Suprapubic skin (tissue), 4 donors: ENCODE measurements around the gene TACC3. TPM values are rescaled to one million over a fixed set of nuclear protein-coding genes. Genes with fewer than 3 reads are reported as not detected.

ENCODE experiments used
- DNase-seq, 2 donors: peaks; one replicate each; pipeline ENCODE4 v3.0.0-alpha.2; 2019; ENCODE audit warnings: low spot score in 2 of 2
- H3K27ac ChIP-seq: fragments of 200-600 bp; sonication (generic); one replicate; pipeline ENCODE4 v1.5.1; 2019
- H3K27me3 ChIP-seq: fragments of 200-600 bp; sonication (generic); one replicate; pipeline ENCODE4 v1.5.1; 2019
- H3K36me3 ChIP-seq: fragments of 200-600 bp; sonication (generic); one replicate; pipeline ENCODE4 v1.5.1; 2019
- H3K4me1 ChIP-seq: fragments of 200-600 bp; sonication (generic); one replicate; pipeline ENCODE4 v1.5.1; 2019
- H3K4me3 ChIP-seq: fragments of 200-600 bp; sonication (generic); one replicate; pipeline ENCODE4 v1.5.1; 2019; ENCODE audit warnings: mild to moderate bottlenecking
- H3K9me3 ChIP-seq: fragments of 200-600 bp; sonication (generic); one replicate; pipeline ENCODE4 v1.5.1; 2019
- EP300 ChIP-seq: sonication (generic); formaldehyde crosslinking; IDR thresholded peaks from one replicate; pipeline ENCODE4 v1.6.1; 2017; ENCODE audit warnings: antibody characterized with exemption
- POLR2A ChIP-seq, 2 donors: fragments of 450-650 bp; IDR thresholded peaks; one replicate each; pipeline ENCODE4 v1.6.1; 2017; ENCODE audit warnings: antibody characterized with exemption in 2 of 2, mild to moderate bottlenecking in 2 of 2, moderate library complexity in 2 of 2
- POLR2AphosphoS5 ChIP-seq, 3 donors: sonication (generic); formaldehyde crosslinking; IDR thresholded peaks; one replicate each; pipeline ENCODE4 v1.6.1; 2017; ENCODE audit warnings: antibody characterized with exemption in 3 of 3
- WGBS: methylation state at CpG from one replicate; pipeline ENCODE4 v1.1.5; 2018; 5-methylcytosine and 5-hydroxymethylcytosine counted together
- total RNA-seq, 4 donors: library from RNA; depleted of rRNA; stranded (reverse); fragments of >200 nt; gene quantifications; one replicate each; pipeline ENCODE4 v1.1.0, GENCODE V29; 2016
- TF ChIP-seq, protein P1 (sequence below), 2 donors: fragments of 200-600 bp in 1 of 2; fragments of 450-650 bp in 1 of 2; sonication (generic) in 1 of 2; IDR thresholded peaks; one replicate each; pipeline ENCODE4 v1.5.1; 2016 to 2019; ENCODE audit warnings: antibody characterized with exemption in 2 of 2, mild to moderate bottlenecking in 1 of 2, moderate library complexity in 1 of 2

Gene TACC3
- total RNA-seq, 4 donors from 2014 or later: 7.2 to 11.7 (median 8.8) TPM

DNA sequence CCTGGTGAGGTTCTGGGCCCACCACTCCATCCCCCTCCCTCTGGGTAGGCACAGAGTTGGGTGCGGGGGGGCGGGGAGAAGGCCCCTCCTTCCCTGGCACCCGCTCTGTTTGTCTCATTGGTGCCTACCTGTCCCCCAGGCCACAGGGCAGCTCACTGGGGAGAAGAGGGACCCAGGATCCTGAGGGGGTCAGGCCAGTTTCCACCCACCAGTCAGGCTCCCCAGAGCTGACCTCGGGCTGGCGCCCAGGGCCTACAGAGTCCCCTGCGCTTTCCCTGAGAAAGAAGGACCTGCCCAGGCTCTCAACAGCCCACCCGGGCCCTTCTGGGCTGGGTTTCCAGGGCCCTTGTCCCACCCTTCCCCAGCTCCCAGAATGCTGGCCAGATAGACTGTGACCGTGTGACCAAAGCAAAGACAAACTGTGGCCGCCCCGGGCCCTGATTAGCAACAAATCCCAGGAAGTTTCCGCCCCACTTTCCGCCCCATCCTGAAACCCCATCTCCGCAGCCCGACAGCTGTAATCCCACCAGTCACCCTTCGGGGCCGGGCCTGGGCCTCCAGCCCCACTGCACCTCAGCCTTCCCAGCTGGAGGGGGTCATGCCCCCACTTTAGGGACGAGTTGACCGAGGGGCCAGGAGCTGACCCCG, 38.0 kb downstream of the TACC3 start:
- H3K4me3 ChIP-seq: no peak overlapping the region
- H3K27me3 ChIP-seq: no peaks in the 10 kb centered on the region
- WGBS: 70% methylated on average over 2 of the region's 19 CpGs
- peaks cover 75% of the 10 kb centered on the region for H3K4me1 ChIP-seq
- no peak overlapping the region for H3K27ac ChIP-seq
- no peaks in the 10 kb centered on the region for H3K36me3 ChIP-seq
- H3K9me3 ChIP-seq: no peaks in the 10 kb centered on the region
- DNase-seq: no peak
- TF ChIP-seq, protein P1, sequence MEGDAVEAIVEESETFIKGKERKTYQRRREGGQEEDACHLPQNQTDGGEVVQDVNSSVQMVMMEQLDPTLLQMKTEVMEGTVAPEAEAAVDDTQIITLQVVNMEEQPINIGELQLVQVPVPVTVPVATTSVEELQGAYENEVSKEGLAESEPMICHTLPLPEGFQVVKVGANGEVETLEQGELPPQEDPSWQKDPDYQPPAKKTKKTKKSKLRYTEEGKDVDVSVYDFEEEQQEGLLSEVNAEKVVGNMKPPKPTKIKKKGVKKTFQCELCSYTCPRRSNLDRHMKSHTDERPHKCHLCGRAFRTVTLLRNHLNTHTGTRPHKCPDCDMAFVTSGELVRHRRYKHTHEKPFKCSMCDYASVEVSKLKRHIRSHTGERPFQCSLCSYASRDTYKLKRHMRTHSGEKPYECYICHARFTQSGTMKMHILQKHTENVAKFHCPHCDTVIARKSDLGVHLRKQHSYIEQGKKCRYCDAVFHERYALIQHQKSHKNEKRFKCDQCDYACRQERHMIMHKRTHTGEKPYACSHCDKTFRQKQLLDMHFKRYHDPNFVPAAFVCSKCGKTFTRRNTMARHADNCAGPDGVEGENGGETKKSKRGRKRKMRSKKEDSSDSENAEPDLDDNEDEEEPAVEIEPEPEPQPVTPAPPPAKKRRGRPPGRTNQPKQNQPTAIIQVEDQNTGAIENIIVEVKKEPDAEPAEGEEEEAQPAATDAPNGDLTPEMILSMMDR (IDR thresholded peaks at IDR 0.05): no peak
- TF ChIP-seq POLR2A (IDR thresholded peaks at IDR 0.05) (no peak), EP300 (no peak), POLR2AphosphoS5 (IDR thresholded peaks at IDR 0.05) (no peak)

DNA sequence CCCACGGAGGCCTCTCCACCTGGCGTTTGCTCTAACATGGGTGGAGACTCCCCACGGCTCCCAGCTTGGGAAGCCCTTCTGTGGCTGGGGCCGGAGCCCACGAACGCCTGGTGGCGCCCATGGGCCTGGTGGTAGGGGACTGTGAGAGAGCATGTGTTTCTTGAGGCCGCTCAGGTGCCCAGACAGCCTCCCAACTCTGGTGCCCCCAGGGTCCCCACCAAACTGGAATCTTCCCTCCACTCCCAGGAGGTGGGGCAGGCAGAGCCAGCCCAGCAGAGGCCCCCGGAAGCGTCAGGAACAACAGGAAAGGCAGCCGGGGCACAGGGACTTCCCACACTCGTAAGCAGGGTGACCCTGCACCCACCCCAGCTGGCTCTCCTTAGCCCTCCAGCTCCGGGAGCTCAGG, 38.5 kb downstream of the TACC3 start:
- Histone ChIP-seq H3K4me1 (peaks cover 70% of the 10 kb centered on the region), H3K27me3 (no peaks in the 10 kb centered on the region), H3K9me3 (no peaks in the 10 kb centered on the region), H3K36me3 (no peaks in the 10 kb centered on the region), H3K27ac (no peak overlapping the region), H3K4me3 (no peak overlapping the region)
- TF ChIP-seq, protein P1 (IDR thresholded peaks at IDR 0.05): no peak
- no peak for TF ChIP-seq EP300
- TF ChIP-seq POLR2AphosphoS5 (IDR thresholded peaks at IDR 0.05): no peak
- no peak for TF ChIP-seq POLR2A (IDR thresholded peaks at IDR 0.05)
- no peak for DNase-seq
- 48% methylated on average over 5 of the region's 13 CpGs for WGBS

DNA sequence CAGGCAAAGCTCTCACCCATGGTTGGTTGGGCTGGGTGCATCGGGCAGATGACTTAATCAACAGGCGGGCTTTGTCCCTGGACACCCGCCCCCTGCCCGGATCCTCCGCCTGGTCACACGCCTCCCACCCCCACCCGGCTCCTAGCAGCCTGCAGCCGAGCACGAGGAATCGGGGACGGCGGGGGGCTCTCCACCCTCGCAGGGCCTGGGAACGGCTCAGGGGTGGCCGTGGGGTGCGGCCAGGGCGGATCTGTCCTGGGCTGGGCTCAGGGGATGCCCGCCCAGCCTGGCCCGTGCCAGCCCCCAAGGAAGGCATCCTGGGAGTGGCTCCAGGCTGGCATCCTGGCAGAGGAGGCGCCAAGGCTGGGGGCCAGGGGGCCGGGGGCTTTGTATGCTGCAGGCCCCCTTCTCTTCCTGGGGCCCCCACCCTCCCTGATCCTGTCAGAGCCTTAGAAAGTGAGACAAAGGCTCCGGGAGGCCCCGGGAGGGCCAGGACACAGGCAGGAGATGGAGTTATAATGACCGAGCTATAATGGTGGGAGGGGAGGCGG, 39.3 kb downstream of the TACC3 start:
- Histone ChIP-seq H3K4me3 (no peak overlapping the region), H3K27me3 (no peaks in the 10 kb centered on the region), H3K27ac (no peak overlapping the region), H3K36me3 (no peaks in the 10 kb centered on the region), H3K9me3 (no peaks in the 10 kb centered on the region), H3K4me1 (peaks cover 62% of the 10 kb centered on the region)
- WGBS: 10% methylated on average over 2 of the region's 25 CpGs
- no peak for DNase-seq
- TF ChIP-seq, protein P1 (IDR thresholded peaks at IDR 0.05): no peak
- TF ChIP-seq POLR2AphosphoS5 (IDR thresholded peaks at IDR 0.05) (no peak), EP300 (no peak), POLR2A (IDR thresholded peaks at IDR 0.05) (no peak)

DNA sequence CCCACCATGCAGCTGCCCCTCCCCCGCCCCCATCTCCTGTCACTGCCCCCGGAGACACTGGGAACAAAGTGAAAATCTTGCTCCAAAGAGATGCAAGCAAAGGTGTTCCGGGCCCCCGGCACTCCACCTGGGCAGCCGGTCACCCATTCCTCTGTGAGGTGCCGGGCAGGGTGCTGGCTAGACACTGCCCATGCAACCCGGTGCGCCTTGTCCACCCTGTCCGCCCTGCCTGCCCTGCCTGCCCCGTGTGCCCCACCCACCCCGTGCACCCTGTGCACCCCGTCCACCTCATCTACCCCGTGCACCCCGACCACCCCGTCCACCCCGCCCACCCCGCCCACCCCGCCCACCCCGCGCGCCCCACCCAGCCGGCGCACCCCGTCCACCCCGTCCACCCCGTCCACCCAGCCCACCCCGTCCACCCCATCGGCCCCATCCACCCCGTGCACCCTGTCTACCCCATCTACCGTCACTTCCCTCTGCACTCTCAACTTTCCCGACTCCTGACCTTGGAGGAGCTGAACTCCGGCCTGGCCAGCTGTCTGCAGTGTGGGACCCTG, 39.9 kb downstream of the TACC3 start:
- no peak for TF ChIP-seq POLR2AphosphoS5 (IDR thresholded peaks at IDR 0.05)
- TF ChIP-seq, protein P1 (IDR thresholded peaks at IDR 0.05): no peak
- no peak for TF ChIP-seq EP300
- TF ChIP-seq POLR2A (IDR thresholded peaks at IDR 0.05): no peak
- H3K36me3 ChIP-seq: no peaks in the 10 kb centered on the region
- peaks cover 2% of the 10 kb centered on the region for H3K27me3 ChIP-seq
- no peaks in the 10 kb centered on the region for H3K9me3 ChIP-seq
- 54% methylated on average over 26 of the region's 32 CpGs for WGBS
- DNase-seq: no peak
- no peak overlapping the region for H3K27ac ChIP-seq
- peaks cover 58% of the 10 kb centered on the region for H3K4me1 ChIP-seq
- no peak overlapping the region for H3K4me3 ChIP-seq

DNA sequence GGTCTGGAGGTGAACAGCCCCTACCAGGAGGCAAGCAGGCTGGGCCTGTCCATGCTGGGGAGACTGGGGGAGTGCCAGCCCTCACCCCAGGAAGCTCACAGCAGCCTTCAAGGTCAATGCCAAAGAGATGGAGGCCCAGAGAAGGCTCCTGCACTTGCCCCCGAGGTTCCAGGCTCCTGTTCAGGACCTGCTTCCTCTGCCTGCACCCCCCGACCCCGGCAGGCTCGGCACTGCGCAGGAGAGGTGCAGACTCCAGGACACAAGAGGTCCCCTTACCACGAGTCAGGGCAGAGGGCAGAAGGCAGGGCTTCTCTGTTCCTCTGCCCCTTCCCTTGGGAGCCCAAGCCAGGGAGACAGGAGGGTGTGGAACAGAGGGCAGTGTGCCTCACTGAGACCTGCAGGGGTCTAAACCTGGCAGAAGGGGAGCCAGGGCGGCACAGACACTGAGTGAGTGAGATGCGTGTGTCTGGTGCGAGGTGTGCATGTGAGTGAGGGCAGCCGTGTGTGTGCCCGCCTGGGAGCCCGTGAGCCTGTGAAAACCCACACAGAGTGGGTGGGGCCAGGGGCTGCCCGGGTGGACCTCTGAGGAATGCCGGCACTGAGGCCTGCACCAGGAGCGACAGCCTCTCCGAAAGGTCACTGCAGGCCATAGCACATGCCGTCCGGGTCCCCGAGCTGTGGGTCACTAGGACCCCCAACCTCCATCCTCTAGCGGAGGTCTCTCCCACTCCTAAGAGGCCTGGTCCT, 41.1 kb downstream of the TACC3 start:
- H3K27me3 ChIP-seq: peaks cover 8% of the 10 kb centered on the region
- H3K4me1 ChIP-seq: peaks cover 59% of the 10 kb centered on the region
- H3K4me3 ChIP-seq: no peak overlapping the region
- no peaks in the 10 kb centered on the region for H3K36me3 ChIP-seq
- H3K9me3 ChIP-seq: no peaks in the 10 kb centered on the region
- DNase-seq: no peak
- TF ChIP-seq POLR2AphosphoS5 (IDR thresholded peaks at IDR 0.05) (no peak), EP300 (no peak), POLR2A (IDR thresholded peaks at IDR 0.05) (no peak)
- TF ChIP-seq, protein P1 (IDR thresholded peaks at IDR 0.05): no peak
- WGBS: 80% methylated on average over 3 of the region's 20 CpGs
- H3K27ac ChIP-seq: no peak overlapping the region
